ENCODE data around the gene COL15A1.

- TF ChIP-seq, protein P1, sequence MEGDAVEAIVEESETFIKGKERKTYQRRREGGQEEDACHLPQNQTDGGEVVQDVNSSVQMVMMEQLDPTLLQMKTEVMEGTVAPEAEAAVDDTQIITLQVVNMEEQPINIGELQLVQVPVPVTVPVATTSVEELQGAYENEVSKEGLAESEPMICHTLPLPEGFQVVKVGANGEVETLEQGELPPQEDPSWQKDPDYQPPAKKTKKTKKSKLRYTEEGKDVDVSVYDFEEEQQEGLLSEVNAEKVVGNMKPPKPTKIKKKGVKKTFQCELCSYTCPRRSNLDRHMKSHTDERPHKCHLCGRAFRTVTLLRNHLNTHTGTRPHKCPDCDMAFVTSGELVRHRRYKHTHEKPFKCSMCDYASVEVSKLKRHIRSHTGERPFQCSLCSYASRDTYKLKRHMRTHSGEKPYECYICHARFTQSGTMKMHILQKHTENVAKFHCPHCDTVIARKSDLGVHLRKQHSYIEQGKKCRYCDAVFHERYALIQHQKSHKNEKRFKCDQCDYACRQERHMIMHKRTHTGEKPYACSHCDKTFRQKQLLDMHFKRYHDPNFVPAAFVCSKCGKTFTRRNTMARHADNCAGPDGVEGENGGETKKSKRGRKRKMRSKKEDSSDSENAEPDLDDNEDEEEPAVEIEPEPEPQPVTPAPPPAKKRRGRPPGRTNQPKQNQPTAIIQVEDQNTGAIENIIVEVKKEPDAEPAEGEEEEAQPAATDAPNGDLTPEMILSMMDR (conservative IDR thresholded peaks at IDR 0.05; ENCODE audit: low read length) = no peak
- no peak for TF ChIP-seq EZH2phosphoT487 (IDR thresholded peaks at IDR 0.05; ENCODE audit: borderline replicate concordance)
Observed at GRCh38 chr9:99076030-99076429, 132.3 kb downstream of the COL15A1 start.
